Vagina (tissue), 2 donors: ENCODE data around the gene AGO3.

Experiments
- CTCF ChIP-seq, 3 experiments: fragments of 450-650 bp in 2 of 3; fragments of 200-600 bp in 1 of 3; sonication (generic) in 1 of 3; IDR thresholded peaks; one replicate each; pipeline ENCODE4 v1.5.1; 2017 to 2019; ENCODE audit warnings: antibody characterized with exemption in 3 of 3, mild to moderate bottlenecking in 2 of 3, moderate library complexity in 2 of 3
- POLR2AphosphoS5 ChIP-seq, 2 donors: sonication (generic); formaldehyde crosslinking; IDR thresholded peaks; one replicate each; pipeline ENCODE4 v1.9.0; 2017; ENCODE audit warnings: antibody characterized with exemption in 2 of 2, mild to moderate bottlenecking in 2 of 2, low read depth in 1 of 2; ENCODE audit not compliant: insufficient read depth in 1 of 2

GRCh38 chr1:36085126-36085525 lies 154.2 kb downstream of the AGO3 start:
- TF ChIP-seq CTCF (IDR thresholded peaks at IDR 0.05) (no peak), POLR2AphosphoS5 (IDR thresholded peaks at IDR 0.05; ENCODE audit: insufficient read depth in 1 of 2, low read depth in 1 of 2) (no peak)
